ENCODE measurements around the gene NECTIN1.

Gene NECTIN1

DNA sequence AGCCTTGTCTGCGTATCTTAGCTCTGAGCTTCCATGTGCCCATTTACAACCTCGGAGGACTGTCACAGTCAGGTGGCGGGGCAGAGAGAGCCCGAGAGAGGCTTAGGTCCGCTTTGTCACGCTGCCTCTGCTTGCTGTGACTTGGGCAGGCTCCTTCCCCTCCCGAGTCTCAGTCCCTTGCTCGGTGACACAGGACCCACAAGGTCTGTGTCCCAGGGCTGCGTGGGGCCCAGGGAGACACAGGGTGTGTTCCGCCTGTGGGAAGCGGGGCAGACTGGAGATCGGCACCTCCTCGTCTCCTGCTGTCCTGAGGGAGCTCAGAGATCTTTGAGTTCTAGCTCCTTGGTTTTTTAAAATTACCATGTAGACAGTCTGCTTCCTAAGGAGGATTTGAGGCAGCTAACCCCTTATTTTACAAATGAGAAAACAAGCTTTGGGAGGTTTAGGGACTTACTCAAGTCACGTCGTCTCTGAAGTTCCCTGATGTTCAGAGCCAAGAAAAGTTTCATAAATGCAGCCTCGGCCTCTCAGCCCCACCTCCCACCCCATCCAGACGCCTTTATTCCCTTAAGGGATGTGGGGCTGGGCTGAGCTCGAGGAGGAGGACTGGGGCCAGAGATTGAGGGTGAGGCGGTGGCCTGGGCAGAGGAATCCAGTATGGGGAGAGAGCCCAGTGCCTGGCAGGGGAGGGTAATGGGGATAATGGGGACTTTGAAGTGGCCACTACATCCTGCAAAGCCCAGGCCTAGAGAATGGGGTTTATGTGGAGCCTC lies 103.6 kb downstream of the NECTIN1 start:
- no peaks in the 10 kb centered on the region for H3K36me3 ChIP-seq (ENCODE audit: control insufficient read depth, insufficient read depth, low read length)
- 61 to 73% methylated on average over 11 to 13 of the region's 19 CpGs for WGBS, 2 experiments (ENCODE audit: insufficient coverage in 2 of 2)

DNA sequence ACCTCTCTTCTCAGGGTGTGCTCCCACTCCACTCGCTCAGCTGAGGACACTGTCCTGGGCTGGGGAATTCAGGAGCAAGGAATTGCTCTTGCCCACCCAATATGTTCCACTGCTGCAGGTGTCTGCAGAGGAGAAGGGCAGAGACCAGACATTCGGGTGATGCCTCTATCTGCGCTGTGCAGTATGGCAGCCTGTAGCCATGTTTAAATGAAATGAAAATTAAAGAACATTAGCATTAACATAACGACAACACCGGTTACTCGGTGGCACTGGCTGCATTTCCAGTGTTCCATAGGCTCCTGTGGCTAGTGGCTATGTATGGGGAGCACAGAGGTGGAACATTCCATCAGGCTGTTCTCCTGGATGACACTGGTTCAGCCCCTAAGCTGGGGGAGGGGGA lies 104.4 kb downstream of the NECTIN1 start:
- H3K4me3 ChIP-seq (ENCODE audit: extremely low read depth, insufficient read depth, low read length, poor library complexity, severe bottlenecking): no peak overlapping the region
- H3K9me3 ChIP-seq (ENCODE audit: control insufficient read depth, low read length): no peaks in the 10 kb centered on the region
- H3K36me3 ChIP-seq (ENCODE audit: control insufficient read depth, insufficient read depth, low read length): no peaks in the 10 kb centered on the region
- H3K4me1 ChIP-seq (ENCODE audit: control insufficient read depth, insufficient read depth, low read length, poor library complexity, severe bottlenecking): peaks cover 18% of the 10 kb centered on the region
- WGBS, 2 experiments (ENCODE audit: insufficient coverage in 2 of 2): 91 to 100% methylated on average over 1 to 6 of the region's 6 CpGs
- no peak overlapping the region for H3K27ac ChIP-seq (ENCODE audit: low read depth, low read length, severe bottlenecking)

More for the DNA sequence above, 103.6 kb downstream of the NECTIN1 start:
- H3K27ac ChIP-seq (ENCODE audit: low read depth, low read length, severe bottlenecking): no peak overlapping the region
- H3K4me1 ChIP-seq (ENCODE audit: control insufficient read depth, insufficient read depth, low read length, poor library complexity, severe bottlenecking): peaks cover 18% of the 10 kb centered on the region
- H3K9me3 ChIP-seq (ENCODE audit: control insufficient read depth, low read length): no peaks in the 10 kb centered on the region
- no peak overlapping the region for H3K4me3 ChIP-seq (ENCODE audit: extremely low read depth, insufficient read depth, low read length, poor library complexity, severe bottlenecking)

DNA sequence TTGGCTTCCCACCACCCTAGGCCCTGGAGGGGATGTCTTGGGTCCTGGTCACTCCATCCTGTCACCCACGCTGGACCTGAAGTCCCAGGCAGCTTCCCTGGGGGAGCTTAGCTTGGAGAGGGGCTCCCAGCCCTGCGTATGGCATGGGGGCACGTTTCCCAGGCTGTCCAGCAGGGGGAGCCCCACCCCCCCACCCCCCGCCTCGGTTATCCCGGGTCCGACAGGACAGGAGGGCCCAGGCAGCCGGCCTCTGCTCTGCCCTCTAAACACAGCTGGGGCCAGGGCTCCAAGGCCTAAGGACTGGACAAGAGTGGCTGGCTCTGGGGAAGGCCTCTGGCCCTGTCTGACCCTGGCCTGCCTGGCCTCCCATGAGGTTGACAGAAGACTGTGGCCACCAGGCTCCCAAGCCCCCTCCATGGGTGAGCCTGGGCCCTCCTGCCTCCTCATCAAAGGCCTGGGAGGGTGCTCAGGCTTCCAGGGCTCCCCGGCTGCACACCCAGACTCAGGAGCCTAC lies 104.8 kb downstream of the NECTIN1 start:
- 48 to 71% methylated on average over 2 to 4 of the region's 9 CpGs for WGBS, 2 experiments (ENCODE audit: insufficient coverage in 2 of 2)

DNA sequence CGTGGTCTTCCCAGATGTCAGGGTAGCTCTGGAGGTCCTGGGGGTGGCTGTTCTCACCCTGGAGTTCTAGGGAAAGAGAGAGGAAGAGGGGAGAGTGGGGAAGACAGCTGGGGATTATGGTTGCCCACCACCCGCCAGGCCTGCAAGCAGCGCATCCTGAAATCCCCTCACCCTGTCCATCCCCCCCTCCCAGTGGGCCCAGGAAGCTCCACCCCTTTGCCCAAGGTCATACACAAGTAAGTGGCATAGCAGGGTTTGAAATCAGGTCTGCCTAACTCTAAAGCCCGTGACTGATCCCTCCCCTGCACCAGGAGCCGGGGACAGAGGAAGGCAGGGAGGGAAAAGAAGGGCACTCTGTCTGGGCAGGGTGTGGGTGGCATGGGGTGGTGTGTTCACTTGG lies 105.3 kb downstream of the NECTIN1 start:
- Histone ChIP-seq H3K4me1 (ENCODE audit: control insufficient read depth, insufficient read depth, low read length, poor library complexity, severe bottlenecking) (peaks cover 18% of the 10 kb centered on the region), H3K36me3 (ENCODE audit: control insufficient read depth, insufficient read depth, low read length) (no peaks in the 10 kb centered on the region)
- WGBS, 2 experiments (ENCODE audit: insufficient coverage in 2 of 2): 67 to 84% methylated on average over 1 to 4 of the region's 5 CpGs

More for the DNA sequence above, 104.8 kb downstream of the NECTIN1 start:
- Histone ChIP-seq H3K9me3 (ENCODE audit: control insufficient read depth, low read length) (no peaks in the 10 kb centered on the region), H3K36me3 (ENCODE audit: control insufficient read depth, insufficient read depth, low read length) (no peaks in the 10 kb centered on the region), H3K4me3 (ENCODE audit: extremely low read depth, insufficient read depth, low read length, poor library complexity, severe bottlenecking) (no peak overlapping the region), H3K4me1 (ENCODE audit: control insufficient read depth, insufficient read depth, low read length, poor library complexity, severe bottlenecking) (peaks cover 18% of the 10 kb centered on the region), H3K27ac (ENCODE audit: low read depth, low read length, severe bottlenecking) (no peak overlapping the region)

DNA sequence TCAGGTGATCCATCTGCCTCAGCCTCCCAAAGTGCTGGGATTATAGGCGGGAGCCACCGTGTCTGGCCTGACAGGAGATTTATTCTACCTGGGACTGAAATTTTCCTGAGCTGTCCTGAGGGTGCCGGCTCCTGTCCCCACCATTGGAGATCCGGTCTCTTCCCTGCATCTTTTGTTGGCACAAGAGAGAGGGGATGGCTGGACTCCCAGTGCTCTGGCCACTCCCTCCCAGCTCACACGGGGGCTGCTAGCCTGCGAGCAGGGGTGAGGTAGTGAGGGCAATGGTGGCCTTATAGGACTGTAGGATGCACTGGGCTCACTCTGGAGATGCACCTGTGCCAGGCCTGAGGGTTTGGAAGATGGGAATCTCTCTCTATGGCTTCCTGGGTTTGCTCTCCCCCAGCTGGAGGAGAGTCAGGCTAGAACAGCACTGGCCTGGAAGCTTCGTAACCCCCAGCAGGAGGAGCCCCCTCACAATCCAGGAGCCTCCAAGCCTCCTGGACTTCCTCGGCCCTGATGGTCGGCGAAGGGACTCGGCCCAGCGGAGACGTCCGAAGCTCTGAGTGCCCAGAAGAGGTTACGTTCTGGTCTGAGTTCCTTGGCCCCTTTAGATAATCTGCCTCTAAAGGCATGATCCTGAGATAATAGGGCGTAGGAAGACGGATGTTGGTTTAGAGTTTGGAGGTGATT lies 106.4 kb downstream of the NECTIN1 start:
- 94 to 95% methylated on average over 10 to 13 of the region's 17 CpGs for WGBS, 2 experiments (ENCODE audit: insufficient coverage in 2 of 2)
- Histone ChIP-seq H3K4me3 (ENCODE audit: extremely low read depth, insufficient read depth, low read length, poor library complexity, severe bottlenecking) (no peak overlapping the region), H3K36me3 (ENCODE audit: control insufficient read depth, insufficient read depth, low read length) (no peaks in the 10 kb centered on the region), H3K4me1 (ENCODE audit: control insufficient read depth, insufficient read depth, low read length, poor library complexity, severe bottlenecking) (peaks cover 26% of the 10 kb centered on the region), H3K27ac (ENCODE audit: low read depth, low read length, severe bottlenecking) (no peak overlapping the region), H3K9me3 (ENCODE audit: control insufficient read depth, low read length) (no peaks in the 10 kb centered on the region)

More for the DNA sequence above, 105.3 kb downstream of the NECTIN1 start:
- no peak overlapping the region for H3K4me3 ChIP-seq (ENCODE audit: extremely low read depth, insufficient read depth, low read length, poor library complexity, severe bottlenecking)
- no peaks in the 10 kb centered on the region for H3K9me3 ChIP-seq (ENCODE audit: control insufficient read depth, low read length)
- no peak overlapping the region for H3K27ac ChIP-seq (ENCODE audit: low read depth, low read length, severe bottlenecking)

DNA sequence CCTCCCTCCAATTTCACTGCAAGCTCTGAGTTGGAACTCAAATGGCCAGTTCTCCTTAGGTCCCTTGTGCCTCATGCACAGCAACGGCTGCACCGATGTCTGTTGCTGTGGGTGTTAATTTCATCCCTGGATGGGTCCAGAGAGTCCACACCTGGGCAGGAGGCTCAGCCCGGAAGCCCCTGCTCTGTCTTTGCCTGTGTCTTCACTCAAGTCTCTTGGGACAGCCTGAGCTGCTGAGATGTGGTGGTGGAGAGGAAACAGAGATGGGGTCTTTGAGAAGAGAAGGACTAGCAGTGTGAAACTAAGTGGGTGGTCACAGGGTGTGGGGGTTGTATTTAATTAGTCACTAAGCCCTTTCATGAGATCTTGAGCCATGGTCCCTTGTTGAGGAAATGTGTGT lies 109.3 kb downstream of the NECTIN1 start:
- H3K4me1 ChIP-seq (ENCODE audit: control insufficient read depth, insufficient read depth, low read length, poor library complexity, severe bottlenecking): peaks cover 37% of the 10 kb centered on the region
- no peaks in the 10 kb centered on the region for H3K9me3 ChIP-seq (ENCODE audit: control insufficient read depth, low read length)
- H3K36me3 ChIP-seq (ENCODE audit: control insufficient read depth, insufficient read depth, low read length): no peaks in the 10 kb centered on the region
- H3K27ac ChIP-seq (ENCODE audit: low read depth, low read length, severe bottlenecking): no peak overlapping the region
- no peak overlapping the region for H3K4me3 ChIP-seq (ENCODE audit: extremely low read depth, insufficient read depth, low read length, poor library complexity, severe bottlenecking)
- WGBS, 2 experiments (ENCODE audit: insufficient coverage in 2 of 2): 88 to 100% methylated on average over 3 of the region's 3 CpGs

DNA sequence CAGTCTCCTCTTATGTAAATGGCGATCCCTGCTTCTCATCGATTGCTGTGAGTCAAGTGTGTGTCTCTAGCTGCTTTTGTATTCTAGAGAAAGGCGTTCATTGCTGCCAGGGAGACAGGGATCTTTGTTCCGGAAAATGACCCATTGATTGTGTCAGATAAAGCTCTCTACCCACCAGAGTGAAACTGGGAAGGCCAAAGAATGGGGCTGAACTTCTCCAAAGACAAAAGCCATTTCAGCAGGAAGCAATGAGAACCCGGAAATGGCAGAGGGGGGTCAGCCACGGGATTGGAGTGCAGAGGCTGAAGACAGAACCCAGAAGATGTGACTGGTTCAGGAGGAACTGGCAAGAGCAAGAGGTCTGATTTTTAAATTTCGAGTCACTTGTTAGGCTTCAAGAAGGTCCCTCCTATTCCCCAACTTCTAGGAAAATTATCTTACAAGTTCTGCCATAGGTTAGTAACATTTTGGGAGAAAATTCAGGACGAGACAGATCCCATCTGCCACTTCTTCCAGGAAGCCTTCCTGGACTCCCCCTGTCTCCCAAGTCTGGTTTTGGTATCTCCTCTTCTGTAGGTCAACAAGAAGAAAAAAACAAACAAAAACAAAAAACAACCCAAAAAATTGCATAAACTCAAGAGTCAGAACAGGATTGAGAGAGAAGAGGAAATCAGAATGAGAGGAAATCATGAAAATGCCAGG lies 110.6 kb downstream of the NECTIN1 start:
- H3K27ac ChIP-seq (ENCODE audit: low read depth, low read length, severe bottlenecking): peak overlapping the region; percentile 2
- no peak overlapping the region for H3K4me3 ChIP-seq (ENCODE audit: extremely low read depth, insufficient read depth, low read length, poor library complexity, severe bottlenecking)
- peaks cover 37% of the 10 kb centered on the region for H3K4me1 ChIP-seq (ENCODE audit: control insufficient read depth, insufficient read depth, low read length, poor library complexity, severe bottlenecking)
- H3K36me3 ChIP-seq (ENCODE audit: control insufficient read depth, insufficient read depth, low read length): no peaks in the 10 kb centered on the region
- H3K9me3 ChIP-seq (ENCODE audit: control insufficient read depth, low read length): no peaks in the 10 kb centered on the region
- WGBS, 2 experiments (ENCODE audit: insufficient coverage in 2 of 2): 16 to 47% methylated on average over 3 to 6 of the region's 8 CpGs

DNA sequence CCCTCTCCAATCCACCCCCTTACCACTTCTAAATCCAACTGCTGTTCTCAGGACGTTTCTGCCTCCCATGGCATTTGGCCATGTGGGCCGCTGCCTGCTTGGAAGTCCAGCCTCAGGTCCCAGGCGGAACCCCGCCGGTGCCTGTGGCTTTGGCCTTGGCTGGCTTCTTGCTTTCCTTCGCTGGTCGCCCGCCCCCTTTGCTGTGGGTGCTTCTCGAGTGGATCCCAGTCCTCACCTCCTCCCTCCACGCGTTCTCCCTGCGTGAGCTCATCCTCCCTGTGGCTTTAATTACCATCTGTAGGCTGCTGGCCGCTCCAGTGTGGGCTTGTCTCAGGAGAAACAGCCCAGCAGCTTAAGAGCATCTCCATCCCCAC lies 111.7 kb downstream of the NECTIN1 start:
- Histone ChIP-seq H3K27ac (ENCODE audit: low read depth, low read length, severe bottlenecking) (no peak overlapping the region), H3K4me3 (ENCODE audit: extremely low read depth, insufficient read depth, low read length, poor library complexity, severe bottlenecking) (no peak overlapping the region), H3K4me1 (ENCODE audit: control insufficient read depth, insufficient read depth, low read length, poor library complexity, severe bottlenecking) (peaks cover 37% of the 10 kb centered on the region), H3K36me3 (ENCODE audit: control insufficient read depth, insufficient read depth, low read length) (no peaks in the 10 kb centered on the region), H3K9me3 (ENCODE audit: control insufficient read depth, low read length) (no peaks in the 10 kb centered on the region)
- 83 to 84% methylated on average over 11 to 13 of the region's 13 CpGs for WGBS, 2 experiments (ENCODE audit: insufficient coverage in 2 of 2)

DNA sequence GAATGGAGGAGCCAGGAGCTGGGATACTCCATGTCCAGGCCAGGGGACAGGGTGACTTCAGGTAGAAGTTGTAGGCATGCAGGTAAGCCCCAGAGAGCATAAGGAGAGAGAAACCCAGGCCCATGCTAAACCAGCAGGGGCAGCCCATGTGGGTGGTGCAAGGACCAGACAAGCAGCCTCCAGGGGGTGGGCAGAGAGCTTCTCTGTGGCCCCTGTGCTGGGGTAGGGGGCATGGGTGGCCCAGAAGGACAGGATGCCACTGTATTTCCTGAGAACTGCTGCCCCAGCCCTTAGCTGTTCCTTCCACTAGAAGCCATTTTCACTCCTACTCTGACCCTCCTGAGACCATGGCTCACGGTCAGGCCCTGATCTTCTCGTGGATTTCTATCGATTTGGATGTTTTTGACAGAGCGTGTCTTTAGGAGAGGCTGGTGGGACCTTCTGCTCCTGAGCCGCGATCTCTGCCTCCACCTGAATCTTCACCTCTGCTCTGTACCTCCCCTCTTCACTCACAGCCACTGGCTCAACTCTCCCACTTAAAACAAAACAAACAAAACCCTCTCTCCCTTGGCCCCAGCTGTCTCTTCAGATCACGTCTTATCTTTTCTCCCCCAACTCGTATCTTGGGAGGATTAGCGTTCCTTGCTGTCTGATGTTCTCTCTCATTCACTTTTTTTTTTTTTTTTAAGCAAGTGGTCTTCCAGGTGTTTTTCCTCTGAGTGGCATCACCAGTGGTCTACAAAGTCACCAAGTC lies 112.2 kb downstream of the NECTIN1 start:
- no peak overlapping the region for H3K27ac ChIP-seq (ENCODE audit: low read depth, low read length, severe bottlenecking)
- WGBS, 2 experiments (ENCODE audit: insufficient coverage in 2 of 2): 80 to 81% methylated on average over 7 to 9 of the region's 9 CpGs
- H3K9me3 ChIP-seq (ENCODE audit: control insufficient read depth, low read length): no peaks in the 10 kb centered on the region
- peaks cover 37% of the 10 kb centered on the region for H3K4me1 ChIP-seq (ENCODE audit: control insufficient read depth, insufficient read depth, low read length, poor library complexity, severe bottlenecking)
- H3K36me3 ChIP-seq (ENCODE audit: control insufficient read depth, insufficient read depth, low read length): no peaks in the 10 kb centered on the region
- no peak overlapping the region for H3K4me3 ChIP-seq (ENCODE audit: extremely low read depth, insufficient read depth, low read length, poor library complexity, severe bottlenecking)

DNA sequence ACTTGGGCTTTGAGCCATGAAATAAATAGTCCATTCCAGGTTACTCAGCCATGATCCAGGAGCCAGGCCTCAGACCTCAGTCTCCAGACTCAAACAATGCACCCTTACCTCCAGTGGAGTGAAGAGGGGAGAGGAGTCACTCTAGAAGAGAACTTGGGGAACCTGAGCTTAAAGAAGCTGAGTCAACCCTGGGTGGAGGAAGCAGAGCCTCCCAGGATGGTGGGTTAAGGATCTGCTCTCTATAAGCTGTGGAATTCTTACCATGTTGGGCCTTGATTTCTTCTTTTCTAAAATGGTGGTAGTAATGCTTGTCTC lies 113.2 kb downstream of the NECTIN1 start:
- H3K36me3 ChIP-seq (ENCODE audit: control insufficient read depth, insufficient read depth, low read length): no peaks in the 10 kb centered on the region
- H3K9me3 ChIP-seq (ENCODE audit: control insufficient read depth, low read length): no peaks in the 10 kb centered on the region
- H3K4me1 ChIP-seq (ENCODE audit: control insufficient read depth, insufficient read depth, low read length, poor library complexity, severe bottlenecking): peaks cover 37% of the 10 kb centered on the region
- H3K4me3 ChIP-seq (ENCODE audit: extremely low read depth, insufficient read depth, low read length, poor library complexity, severe bottlenecking): no peak overlapping the region
- no peak overlapping the region for H3K27ac ChIP-seq (ENCODE audit: low read depth, low read length, severe bottlenecking)
